ENCODE measurements around the gene SLC34A3.

Gene SLC34A3

DNA sequence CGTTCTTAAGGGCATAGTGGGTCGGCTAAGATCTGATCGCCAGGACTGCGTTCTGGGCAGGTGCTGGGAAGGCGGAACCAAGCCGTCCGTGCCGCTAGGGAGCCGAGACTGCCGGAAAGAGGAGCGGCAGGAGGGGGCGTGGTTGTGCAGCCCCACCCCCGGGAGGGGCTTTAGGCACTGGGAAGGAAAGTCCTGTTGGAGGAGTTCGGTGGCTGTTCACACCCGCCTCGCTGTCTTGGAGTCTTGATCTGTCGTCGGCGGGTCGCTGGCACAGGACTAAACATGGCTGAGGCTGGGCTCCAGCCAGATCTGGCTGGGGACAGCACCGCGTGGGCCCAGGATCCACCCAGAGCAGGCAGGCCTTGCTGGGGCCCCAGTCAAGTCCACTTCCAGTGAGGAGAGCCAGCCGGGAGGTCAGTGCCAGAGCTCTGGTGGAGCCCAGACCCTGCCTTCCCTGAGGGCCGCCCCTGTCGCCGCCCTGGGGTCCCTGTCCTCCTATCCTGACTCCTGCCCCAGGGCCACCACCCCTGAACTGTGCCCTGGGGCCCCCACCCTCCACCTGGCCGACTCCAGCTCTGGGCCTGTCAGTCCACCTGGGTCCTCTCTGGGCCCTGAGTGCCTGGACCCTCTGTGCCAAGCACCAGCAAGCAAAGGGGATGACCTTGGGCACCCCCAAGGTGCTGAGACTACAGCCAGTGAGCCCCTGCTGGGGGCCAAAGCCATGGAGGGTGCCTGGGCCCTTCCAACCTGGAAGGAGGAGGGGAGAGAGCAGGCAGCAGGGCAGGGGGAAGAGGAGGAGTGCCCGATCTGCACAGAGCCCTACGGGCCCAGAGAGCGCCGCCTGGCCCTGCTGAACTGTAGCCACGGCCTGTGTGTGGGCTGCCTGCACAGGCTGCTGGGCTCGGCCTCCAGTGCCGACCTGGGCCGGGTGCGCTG is 13.2 kb upstream of the SLC34A3 start:
- no peak for DNase-seq (ENCODE audit: low read depth in 2 of 2)

DNA sequence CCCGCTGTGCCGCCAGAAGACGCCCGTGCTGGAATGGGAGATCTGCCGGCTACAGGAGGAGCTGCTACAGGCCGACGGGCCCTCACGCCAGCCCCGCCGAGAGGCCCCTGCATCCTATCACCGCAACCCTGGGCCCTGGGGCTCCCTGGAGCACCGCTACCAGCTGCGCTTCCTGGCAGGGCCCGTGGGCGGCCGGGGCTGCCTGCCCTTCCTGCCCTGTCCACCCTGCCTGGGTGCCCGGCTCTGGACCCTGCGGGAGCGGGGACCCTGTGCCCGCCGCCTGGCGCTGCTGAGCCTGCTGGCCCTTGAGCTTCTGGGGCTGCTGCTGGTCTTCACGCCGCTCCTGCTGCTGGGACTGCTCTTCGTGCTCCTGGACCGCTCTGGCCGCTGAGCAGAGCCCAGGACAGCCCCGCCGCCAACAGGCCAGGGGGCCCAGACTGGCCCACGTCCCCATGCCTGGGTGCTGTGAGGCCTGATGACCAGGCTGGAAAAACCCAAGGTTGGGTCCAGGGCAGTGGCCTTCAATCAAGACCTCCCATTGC is 12.4 kb upstream of the SLC34A3 start:
- DNase-seq (ENCODE audit: low read depth in 2 of 2) = no peak

- no peak for DNase-seq (ENCODE audit: low read depth in 2 of 2)
Measured at GRCh38 chr9:137218754-137219271, 11.9 kb upstream of the SLC34A3 start.

DNA sequence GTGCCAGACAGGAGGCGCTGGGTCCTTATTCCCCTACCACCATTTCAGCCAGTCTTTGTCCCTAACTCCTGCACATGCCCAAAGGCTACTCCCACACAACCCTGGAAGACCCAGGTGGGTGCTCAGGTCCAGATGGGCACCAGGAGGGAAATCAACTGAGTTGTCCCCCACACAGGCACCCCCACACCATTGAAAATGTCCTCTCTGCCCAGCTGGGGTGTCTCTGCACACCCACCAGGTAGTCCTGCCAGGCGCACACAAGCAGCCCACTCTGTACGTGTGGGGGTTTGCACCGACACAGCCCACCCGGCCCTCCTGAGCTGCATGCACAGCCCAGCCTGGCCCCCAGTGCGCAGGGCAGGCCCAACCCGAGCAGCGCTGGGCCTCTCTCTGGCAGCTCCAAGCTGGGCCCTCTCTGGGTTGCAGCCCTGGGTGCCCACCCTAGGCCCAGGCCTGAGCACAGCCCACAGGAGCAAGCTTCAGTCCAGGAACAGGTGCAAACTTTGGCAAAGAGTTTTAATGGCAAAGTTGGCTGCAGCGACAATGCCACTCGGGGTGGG is 10.9 kb upstream of the SLC34A3 start:
- DNase-seq (ENCODE audit: low read depth in 2 of 2) = no peak

DNA sequence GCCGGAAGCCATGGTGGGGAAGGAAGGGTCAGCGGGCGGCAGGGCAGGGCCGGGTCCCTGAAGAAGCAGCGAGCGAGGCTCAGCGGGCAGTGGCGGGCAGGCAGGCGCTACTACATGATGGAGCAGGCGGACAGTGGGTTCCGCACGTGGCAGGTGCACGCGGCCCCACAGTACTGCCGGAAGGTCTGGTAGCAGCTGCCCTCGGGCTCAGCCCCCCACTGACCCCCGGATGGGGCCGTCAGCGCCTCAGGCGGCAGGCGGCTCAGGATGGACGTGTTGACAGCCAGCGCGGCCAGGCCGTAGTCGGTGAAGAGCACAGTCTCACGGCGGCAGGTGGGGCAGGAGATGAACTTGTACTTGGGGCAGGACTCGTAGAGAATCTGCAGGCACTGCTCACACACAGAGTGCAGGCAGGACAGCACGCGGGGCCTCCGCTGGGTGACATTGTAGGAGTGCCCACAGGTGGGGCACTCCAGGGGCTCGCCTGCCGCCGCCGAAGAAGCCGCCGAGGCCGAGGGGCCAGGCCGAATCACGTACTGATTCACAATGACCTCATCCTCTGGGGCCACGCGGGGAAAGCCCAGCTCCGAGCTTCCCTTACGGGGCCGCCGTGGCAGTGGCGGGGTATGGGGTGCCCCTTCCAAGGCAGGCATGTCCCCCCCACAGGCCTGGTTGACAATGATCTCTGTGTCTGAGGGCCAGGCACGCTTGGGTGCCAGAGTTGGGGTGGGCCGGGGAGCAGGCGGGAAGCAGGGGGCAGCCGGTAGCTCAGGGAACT is 10.2 kb upstream of the SLC34A3 start:
- DNase-seq (ENCODE audit: low read depth in 2 of 2) = no peak

- DNase-seq (ENCODE audit: low read depth in 2 of 2) = no peak
Measured at GRCh38 chr9:137221095-137221505, 9.6 kb upstream of the SLC34A3 start.

DNA sequence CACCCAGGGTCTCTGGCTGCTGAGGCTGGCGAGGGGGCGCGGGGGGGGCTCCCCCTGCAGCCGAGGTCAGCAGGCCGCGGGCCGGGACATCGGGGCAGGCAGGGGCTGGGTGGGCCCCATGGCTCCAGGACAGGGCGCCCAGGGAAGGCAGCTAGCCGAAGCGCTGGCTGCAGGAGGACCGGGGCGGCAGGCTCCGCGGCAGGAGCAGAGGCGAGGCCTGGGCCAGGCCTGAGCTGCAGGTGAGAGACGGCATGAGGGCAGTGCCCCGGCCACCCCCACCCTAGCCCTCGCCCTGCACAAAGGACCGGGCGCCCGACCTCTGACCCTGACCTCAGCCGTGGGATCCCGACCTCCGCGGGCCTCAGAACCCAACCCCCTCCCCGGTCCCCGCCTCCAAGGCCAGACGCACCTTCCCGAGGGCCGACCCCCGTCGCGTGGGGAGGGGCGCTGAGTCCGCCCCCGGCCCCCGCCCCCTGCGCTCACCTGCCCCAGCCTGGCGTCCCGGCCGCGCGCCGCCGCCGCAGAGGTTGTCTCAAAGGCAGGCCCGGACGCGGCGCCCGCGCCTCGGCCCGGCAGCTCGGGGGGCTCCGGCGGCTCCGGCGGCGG is 9.1 kb upstream of the SLC34A3 start:
- no peak for DNase-seq (ENCODE audit: low read depth in 2 of 2)

GRCh38 chr9:137222190-137223077 is 8.3 kb upstream of the SLC34A3 start, which contains the start of gene RNF208:
TSS of gene RNF208 (minus strand) at chr9:137222240. CDS start at chr9:137221212, 1,028 bp downstream.
- DNase-seq (ENCODE audit: low read depth in 2 of 2) = no peak

- DNase-seq (ENCODE audit: low read depth in 2 of 2) = peak; percentile 97
Measured at GRCh38 chr9:137223078-137223970, 7.4 kb upstream of the SLC34A3 start.

DNA sequence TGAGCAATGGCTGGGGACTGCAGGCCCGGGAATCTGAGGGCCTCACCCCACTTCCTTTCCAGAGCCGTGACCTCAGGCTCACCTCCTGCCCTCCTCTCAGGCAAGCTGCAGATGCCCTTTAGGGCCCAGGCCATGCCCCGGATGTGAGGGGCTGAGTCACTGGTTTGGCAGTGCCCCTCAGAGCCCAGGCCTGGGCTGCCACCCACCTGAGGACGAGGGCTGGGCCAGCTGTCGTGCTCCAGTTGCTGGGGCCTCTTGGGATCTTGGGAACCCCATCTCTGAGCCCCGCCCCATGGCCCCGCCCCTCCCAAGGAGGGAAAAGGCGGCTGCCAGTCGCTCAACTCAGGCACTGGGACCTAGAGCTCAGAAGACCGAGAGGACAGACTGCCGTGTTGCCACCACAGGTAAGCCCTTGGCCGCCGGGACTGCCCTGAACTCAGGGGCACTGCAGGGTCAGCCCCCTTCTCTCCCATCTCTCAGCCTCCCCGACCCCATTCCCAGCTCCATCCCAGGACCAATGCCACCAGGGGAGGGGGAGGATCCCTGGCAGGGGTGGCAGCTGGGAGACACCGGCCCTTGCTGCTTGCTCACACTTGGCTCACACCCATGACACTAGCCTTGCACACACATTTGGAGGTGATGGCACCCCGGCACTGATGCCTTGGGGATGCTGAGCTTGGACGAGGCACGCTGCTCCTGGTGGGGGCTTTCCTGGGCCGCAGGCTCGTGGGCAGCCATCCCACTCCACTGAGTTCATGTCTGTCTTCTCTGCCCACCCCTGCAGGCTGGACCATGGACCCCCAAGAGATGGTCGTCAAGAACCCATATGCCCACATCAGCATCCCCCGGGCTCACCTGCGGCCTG is 5.6 kb upstream of the SLC34A3 start, which contains the start of gene CYSRT1:
Gene CYSRT1 (plus strand): TSS at position 345 of the 865 bp plus-strand sequence. CDS start 448 bp downstream, at position 793.
- no peak for DNase-seq (ENCODE audit: low read depth in 2 of 2)

DNA sequence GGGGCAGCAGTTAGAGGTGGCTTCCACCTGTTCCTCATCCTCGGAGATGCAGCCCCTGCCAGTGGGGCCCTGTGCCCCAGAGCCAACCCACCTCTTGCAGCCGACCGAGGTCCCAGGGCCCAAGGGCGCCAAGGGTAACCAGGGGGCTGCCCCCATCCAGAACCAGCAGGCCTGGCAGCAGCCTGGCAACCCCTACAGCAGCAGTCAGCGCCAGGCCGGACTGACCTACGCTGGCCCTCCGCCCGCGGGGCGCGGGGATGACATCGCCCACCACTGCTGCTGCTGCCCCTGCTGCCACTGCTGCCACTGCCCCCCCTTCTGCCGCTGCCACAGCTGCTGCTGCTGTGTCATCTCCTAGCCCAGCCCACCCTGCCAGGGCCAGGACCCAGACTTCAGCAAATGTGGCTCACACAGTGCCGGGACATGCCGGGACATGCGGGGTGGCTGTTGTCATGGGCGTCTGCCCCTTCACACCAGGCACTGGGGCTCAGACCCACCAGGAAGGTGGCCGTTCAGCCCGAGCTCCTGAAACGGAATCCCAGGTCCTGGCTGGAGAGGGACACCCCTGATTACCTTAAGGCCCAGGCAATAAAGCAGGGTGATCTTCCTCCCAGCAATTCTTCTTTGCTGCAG is 4.9 kb upstream of the SLC34A3 start:
- DNase-seq (ENCODE audit: low read depth in 2 of 2) = no peak

GRCh38 chr9:137226338-137227053 is 4.2 kb upstream of the SLC34A3 start:
- DNase-seq (ENCODE audit: low read depth in 2 of 2) = no peak

- DNase-seq (ENCODE audit: low read depth in 2 of 2) = peak; percentile 22 to 36
Measured at GRCh38 chr9:137227054-137227852, 3.4 kb upstream of the SLC34A3 start, which contains the start of gene RNF224. TSS of gene RNF224 (plus strand) at chr9:137227502. CDS start at chr9:137228336, 834 bp downstream.

DNA sequence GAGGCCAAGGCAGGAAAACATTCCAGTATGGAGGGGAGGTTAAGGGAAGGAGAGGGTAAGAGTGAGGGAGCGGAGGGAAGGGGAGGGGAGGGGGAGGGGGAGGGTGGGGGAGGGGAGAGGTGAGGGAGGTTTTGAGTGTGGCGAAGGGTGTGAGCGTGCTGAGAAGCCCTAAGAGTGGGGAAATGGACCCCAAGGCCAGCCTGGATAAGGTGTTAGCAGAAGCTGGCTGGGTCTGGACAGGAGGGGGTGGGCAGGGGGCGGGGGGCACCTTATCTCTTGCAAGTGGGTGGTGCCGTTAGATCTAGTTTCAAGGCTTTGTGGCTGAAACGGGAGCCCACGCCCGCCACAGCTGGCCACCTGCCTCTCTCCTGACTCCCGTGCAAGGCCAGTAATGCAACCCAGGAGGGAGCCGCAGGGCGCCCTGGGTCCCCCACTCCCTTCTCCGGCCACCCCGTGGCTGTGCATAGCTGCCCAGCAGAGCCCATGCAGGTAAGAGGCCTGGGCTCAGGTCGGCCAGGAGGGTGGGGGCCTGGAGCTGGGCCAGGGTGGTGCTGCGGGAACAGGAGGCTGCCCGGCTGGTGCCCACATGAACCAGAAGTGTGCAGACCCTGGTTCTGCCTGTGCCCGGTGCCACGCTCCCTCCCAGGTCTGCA is 2.7 kb upstream of the SLC34A3 start:
- DNase-seq (ENCODE audit: low read depth in 2 of 2) = no peak

DNA sequence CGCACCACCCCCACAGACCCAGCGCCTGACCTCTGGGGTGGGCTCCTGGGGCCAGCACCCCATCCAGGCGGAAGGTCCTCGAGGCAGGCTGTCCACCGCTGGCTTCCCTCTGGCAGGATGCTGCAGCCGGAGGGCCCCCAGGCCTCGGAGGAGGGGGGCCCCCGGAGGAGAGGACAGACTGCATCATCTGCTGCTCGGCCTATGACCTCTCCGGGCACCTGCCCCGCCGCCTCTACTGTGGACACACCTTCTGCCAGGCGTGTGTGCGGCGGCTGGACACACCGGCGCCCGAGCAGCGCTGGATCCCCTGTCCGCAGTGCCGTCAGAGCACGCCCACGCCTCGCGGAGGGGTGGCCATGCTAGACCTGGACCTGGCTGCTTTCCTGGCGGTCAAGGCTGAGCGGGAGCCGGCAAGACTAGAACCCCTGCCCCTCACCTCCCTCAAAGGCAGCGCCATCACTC is 2.2 kb upstream of the SLC34A3 start:
- DNase-seq (ENCODE audit: low read depth in 2 of 2) = no peak

All from fibroblast of skin of left quadriceps (primary cell).